ENCODE results near the gene RAB3IL1.

Gene RAB3IL1

GRCh38 chr11:61913699-61914395, 3.5 kb downstream of the RAB3IL1 start:
- TF ChIP-seq, protein P1, sequence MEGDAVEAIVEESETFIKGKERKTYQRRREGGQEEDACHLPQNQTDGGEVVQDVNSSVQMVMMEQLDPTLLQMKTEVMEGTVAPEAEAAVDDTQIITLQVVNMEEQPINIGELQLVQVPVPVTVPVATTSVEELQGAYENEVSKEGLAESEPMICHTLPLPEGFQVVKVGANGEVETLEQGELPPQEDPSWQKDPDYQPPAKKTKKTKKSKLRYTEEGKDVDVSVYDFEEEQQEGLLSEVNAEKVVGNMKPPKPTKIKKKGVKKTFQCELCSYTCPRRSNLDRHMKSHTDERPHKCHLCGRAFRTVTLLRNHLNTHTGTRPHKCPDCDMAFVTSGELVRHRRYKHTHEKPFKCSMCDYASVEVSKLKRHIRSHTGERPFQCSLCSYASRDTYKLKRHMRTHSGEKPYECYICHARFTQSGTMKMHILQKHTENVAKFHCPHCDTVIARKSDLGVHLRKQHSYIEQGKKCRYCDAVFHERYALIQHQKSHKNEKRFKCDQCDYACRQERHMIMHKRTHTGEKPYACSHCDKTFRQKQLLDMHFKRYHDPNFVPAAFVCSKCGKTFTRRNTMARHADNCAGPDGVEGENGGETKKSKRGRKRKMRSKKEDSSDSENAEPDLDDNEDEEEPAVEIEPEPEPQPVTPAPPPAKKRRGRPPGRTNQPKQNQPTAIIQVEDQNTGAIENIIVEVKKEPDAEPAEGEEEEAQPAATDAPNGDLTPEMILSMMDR (IDR thresholded peaks at IDR 0.05; ENCODE audit: control insufficient read depth, insufficient read depth, low read depth, low read length, missing control alignments), result no peak
- H3K4me3 ChIP-seq (ENCODE audit: control insufficient read depth, low read depth, low read length), result no peak overlapping the region
- DNase-seq (ENCODE audit: low read depth), result no peak

DNA sequence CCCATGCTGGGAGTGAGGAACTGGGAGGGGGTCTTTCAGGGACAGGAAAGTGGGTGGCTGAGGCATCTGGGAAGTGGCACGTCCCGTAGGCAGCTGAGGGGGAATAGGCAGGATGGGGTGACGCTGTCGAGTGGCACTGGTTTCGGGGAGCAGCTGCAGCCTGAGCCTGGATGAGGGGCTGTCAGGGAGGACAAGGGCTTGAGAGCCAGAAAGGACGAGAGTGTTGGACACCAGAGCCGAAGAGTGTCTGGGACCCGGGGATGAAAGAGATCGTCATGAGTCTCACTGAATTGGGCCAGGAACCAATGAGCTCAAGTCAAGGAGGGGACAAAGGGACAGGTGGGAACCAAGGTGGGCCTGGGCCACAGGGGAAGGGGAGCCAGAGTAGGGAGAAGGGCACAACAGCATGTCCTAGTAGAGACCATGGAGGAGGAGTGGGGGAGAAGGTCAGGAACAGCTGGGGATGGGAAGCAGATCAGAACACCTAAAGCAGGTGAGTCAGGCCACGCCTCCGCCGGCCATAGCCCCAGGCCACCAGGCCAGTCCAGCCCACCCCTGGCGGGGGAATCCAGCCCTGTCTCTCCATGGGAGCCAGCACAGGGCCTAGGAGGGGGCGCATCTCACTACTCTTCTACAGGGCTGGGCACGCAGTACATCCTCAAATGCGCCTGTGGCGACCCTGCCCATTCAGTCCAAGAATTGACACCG, 4.2 kb downstream of the RAB3IL1 start:
- TF ChIP-seq, protein P1 (IDR thresholded peaks at IDR 0.05; ENCODE audit: control insufficient read depth, insufficient read depth, low read depth, low read length, missing control alignments), result no peak
- no peak for DNase-seq (ENCODE audit: low read depth)
- no peak overlapping the region for H3K4me3 ChIP-seq (ENCODE audit: control insufficient read depth, low read depth, low read length)

DNA sequence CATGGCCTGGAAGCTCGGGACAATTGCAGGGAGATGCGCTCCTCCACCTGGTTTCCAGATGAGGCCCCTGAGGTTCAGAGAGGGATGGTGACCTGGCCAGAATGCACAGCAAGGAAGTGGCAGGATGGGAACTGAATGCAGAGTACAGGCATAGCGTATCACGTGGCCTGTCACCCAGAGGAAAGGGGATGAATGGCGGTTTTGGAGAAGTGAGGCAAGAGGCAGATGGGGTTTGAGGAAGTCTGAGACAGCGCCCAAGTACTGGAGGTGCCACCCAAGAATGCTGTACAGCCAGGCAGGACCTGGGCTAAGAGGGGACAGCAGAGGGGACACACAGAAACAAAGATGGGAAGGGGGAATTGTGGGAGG, 4.9 kb downstream of the RAB3IL1 start:
- H3K4me3 ChIP-seq (ENCODE audit: control insufficient read depth, low read depth, low read length), result no peak overlapping the region
- DNase-seq (ENCODE audit: low read depth), result no peak
- TF ChIP-seq, protein P1 (IDR thresholded peaks at IDR 0.05; ENCODE audit: control insufficient read depth, insufficient read depth, low read depth, low read length, missing control alignments), result no peak

GRCh38 chr11:61911701-61912529, 5.5 kb downstream of the RAB3IL1 start:
- no peak overlapping the region for H3K4me3 ChIP-seq (ENCODE audit: control insufficient read depth, low read depth, low read length)
- TF ChIP-seq, protein P1 (IDR thresholded peaks at IDR 0.05; ENCODE audit: control insufficient read depth, insufficient read depth, low read depth, low read length, missing control alignments), result no peak
- no peak for DNase-seq (ENCODE audit: low read depth)

GRCh38 chr11:61911128-61911700, 6.2 kb downstream of the RAB3IL1 start:
- no peak for DNase-seq (ENCODE audit: low read depth)
- TF ChIP-seq, protein P1 (IDR thresholded peaks at IDR 0.05; ENCODE audit: control insufficient read depth, insufficient read depth, low read depth, low read length, missing control alignments), result no peak
- no peak overlapping the region for H3K4me3 ChIP-seq (ENCODE audit: control insufficient read depth, low read depth, low read length)

All from AG09309 (cell line).